OCI-LY7 (cell line): ENCODE results near the gene PCNX3.

Experiments
- CTCF ChIP-seq: fragments of 200-600 bp; sonication (generic); conservative IDR thresholded peaks from 2 replicates; pipeline ENCODE4 v1.5.1; 2014; ENCODE audit warnings: mild to moderate bottlenecking, antibody characterized with exemption, low read length, moderate library complexity, mixed read lengths
- EZH2phosphoT487 ChIP-seq: fragments of 200-600 bp; sonication (generic); IDR thresholded peaks from 2 replicates; pipeline ENCODE4 v1.6.1; 2018; ENCODE audit warnings: low read depth, borderline replicate concordance, mild to moderate bottlenecking, mixed run types, antibody characterized with exemption, low read length, moderate library complexity, mixed read lengths

GRCh38 chr11:65634905-65635731, 19.5 kb downstream of the PCNX3 start:
- no peak for TF ChIP-seq CTCF
- TF ChIP-seq EZH2phosphoT487: no peak
